Erythroblast (primary cell): ENCODE data around the gene PRKAR1B.

ENCODE experiments used
- GATA1 ChIP-seq: IDR thresholded peaks from 2 replicates; pipeline ENCODE4 v1.6.1; 2011; ENCODE audit warnings: low read depth, mild to moderate bottlenecking, control low read depth, low read length, moderate library complexity
- POLR2A ChIP-seq: IDR thresholded peaks from 2 replicates; pipeline ENCODE4 v1.6.1; 2011; ENCODE audit warnings: mild to moderate bottlenecking, low read length

DNA sequence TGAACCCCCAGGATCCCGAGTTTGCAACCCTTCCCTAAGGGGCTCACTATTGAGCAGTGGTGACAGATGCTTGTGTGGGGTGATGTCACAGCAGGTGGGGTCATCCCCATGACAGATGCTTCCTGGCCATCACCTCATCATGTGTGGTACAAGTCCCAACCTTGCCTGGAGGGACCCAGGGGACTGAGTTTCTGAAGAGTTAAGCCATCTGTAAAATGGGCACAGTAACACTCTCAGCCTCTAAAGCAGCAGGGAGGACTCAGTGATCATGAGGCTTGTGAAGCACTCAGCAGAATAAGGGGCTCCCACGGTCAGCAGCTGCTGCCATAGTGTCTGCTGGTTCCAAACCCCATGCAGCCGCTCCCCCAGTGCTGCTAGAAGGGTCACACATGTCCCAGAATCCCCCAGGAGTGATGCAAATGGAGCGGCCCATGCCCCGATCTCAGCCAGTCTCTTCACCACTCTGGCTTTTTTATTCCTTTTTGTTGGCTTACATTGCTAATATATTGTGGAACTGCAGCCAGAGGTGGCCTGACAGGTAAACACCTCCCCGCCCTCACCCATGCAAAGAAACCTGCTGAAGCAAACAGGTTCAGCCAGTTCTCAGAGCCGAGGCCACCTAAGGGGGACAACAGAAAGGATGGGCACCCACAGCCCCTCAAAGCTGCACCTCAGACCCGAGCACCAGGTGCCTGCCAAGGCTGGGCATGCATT, 105.4 kb downstream of the PRKAR1B start:
- TF ChIP-seq POLR2A (no peak), GATA1 (no peak)
